Neural crest cell (in vitro differentiated cells): ENCODE measurements around the gene PCBP3. TPM values are rescaled to one million over a fixed set of nuclear protein-coding genes. Genes with fewer than 3 reads are reported as not detected.

Source experiments
- DNase-seq: peaks from one replicate; pipeline ENCODE4 v3.0.0; 2021; ENCODE audit warnings: low read depth, mixed read lengths, low spot score
- H3K27ac Mint-ChIP-seq: one replicate; pipeline ENCODE4 v1.8.0; 2021; ENCODE audit warnings: mild to moderate bottlenecking, mixed read lengths; ENCODE audit not compliant: unreplicated experiment
- H3K27me3 Mint-ChIP-seq: 2 replicates; pipeline ENCODE4 v1.8.0; 2021; ENCODE audit warnings: low read depth, mild to moderate bottlenecking, mixed read lengths
- H3K36me3 Mint-ChIP-seq: 2 replicates; pipeline ENCODE4 v1.8.0; 2021; ENCODE audit warnings: low read depth, mild to moderate bottlenecking, mixed read lengths
- H3K4me1 Mint-ChIP-seq: 2 replicates; pipeline ENCODE4 v1.8.0; 2021; ENCODE audit warnings: mixed read lengths
- H3K4me3 Mint-ChIP-seq: one replicate; pipeline ENCODE4 v1.8.0; 2021; ENCODE audit warnings: mild to moderate bottlenecking, mixed read lengths
- H3K9me3 Mint-ChIP-seq: 2 replicates; pipeline ENCODE4 v1.8.0; 2021; ENCODE audit warnings: mixed read lengths
- total RNA-seq: library from RNA; stranded (reverse); gene quantifications from 2 replicates; pipeline ENCODE4 v1.2.1, GENCODE V29; 2021
- TF ChIP-seq, protein P1 (sequence below): fragments of 200-600 bp; sonication (generic); conservative IDR thresholded peaks from 2 replicates; pipeline ENCODE4 v1.5.0; 2021; ENCODE audit warnings: antibody characterized with exemption, mild to moderate bottlenecking

Gene PCBP3
- total RNA-seq, 1 donor from 2014 or later: 5.1 TPM

DNA sequence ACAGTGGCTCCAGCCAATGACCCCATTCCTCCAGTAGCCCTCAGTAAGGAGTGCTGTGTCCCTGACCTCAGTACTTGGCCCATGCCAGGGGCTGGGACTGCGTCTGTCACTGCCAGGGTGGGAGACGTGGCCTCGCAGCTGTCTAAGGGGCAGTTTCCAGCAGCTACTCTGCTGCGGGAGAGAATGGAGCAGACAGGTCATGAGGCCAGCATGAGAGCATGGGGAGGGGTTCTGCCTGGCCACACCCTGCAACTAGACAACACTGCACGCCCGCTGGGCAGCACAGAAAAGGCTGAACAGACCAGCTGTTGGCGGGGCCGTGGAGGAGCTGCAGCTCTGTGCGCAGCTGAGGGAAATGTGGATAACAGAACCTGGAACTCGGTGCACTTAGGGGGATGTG is 246.4 kb downstream of the PCBP3 start:
- Mint-ChIP-seq H3K4me1 (peaks cover 39% of the 10 kb centered on the region), H3K27ac (no peak overlapping the region), H3K27me3 (peaks cover 14% of the 10 kb centered on the region), H3K4me3 (no peak overlapping the region), H3K36me3 (no peaks in the 10 kb centered on the region), H3K9me3 (no peaks in the 10 kb centered on the region)
- TF ChIP-seq, protein P1, sequence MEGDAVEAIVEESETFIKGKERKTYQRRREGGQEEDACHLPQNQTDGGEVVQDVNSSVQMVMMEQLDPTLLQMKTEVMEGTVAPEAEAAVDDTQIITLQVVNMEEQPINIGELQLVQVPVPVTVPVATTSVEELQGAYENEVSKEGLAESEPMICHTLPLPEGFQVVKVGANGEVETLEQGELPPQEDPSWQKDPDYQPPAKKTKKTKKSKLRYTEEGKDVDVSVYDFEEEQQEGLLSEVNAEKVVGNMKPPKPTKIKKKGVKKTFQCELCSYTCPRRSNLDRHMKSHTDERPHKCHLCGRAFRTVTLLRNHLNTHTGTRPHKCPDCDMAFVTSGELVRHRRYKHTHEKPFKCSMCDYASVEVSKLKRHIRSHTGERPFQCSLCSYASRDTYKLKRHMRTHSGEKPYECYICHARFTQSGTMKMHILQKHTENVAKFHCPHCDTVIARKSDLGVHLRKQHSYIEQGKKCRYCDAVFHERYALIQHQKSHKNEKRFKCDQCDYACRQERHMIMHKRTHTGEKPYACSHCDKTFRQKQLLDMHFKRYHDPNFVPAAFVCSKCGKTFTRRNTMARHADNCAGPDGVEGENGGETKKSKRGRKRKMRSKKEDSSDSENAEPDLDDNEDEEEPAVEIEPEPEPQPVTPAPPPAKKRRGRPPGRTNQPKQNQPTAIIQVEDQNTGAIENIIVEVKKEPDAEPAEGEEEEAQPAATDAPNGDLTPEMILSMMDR: no peak
- no peak for DNase-seq

DNA sequence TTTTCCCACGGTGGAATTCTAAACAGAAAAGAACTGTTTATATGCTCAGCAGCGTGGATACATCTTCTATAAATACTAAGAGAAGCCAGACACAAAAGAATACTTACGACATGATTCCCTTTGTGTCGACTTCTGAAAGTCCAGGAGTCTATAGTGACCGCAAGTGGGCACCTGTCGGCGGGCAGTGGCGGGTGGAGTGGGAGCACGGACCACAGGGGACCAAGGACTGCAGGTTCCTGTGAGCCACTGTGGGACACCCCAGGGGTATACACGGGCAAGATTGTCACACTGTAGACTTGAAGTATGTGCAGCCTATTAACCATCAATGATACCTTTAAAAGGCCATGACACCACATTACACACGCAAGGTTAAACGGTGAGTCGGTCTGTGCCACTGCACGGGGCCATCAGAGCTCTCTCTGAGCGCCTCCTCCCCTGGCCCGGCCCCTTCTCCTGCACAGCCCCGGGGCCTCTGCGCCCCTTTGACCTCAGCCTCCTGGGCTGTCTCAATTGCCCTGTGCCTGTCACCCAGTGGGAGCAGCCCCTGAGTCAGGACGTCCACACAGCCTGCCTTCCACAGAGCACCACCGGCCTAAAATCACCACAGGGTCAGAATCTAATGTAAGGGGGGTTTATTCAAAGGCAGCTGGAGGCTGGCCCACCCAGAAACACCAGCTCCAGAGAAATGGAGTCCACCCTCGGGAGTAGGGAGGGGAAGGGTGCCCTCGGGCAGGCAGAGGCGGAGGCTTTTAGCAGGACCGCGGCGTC is 248.0 kb downstream of the PCBP3 start:
- Mint-ChIP-seq H3K27ac (no peak overlapping the region), H3K36me3 (no peaks in the 10 kb centered on the region), H3K9me3 (no peaks in the 10 kb centered on the region), H3K4me1 (peaks cover 44% of the 10 kb centered on the region), H3K27me3 (peaks cover 14% of the 10 kb centered on the region), H3K4me3 (no peak overlapping the region)
- TF ChIP-seq, protein P1: no peak
- DNase-seq: no peak

DNA sequence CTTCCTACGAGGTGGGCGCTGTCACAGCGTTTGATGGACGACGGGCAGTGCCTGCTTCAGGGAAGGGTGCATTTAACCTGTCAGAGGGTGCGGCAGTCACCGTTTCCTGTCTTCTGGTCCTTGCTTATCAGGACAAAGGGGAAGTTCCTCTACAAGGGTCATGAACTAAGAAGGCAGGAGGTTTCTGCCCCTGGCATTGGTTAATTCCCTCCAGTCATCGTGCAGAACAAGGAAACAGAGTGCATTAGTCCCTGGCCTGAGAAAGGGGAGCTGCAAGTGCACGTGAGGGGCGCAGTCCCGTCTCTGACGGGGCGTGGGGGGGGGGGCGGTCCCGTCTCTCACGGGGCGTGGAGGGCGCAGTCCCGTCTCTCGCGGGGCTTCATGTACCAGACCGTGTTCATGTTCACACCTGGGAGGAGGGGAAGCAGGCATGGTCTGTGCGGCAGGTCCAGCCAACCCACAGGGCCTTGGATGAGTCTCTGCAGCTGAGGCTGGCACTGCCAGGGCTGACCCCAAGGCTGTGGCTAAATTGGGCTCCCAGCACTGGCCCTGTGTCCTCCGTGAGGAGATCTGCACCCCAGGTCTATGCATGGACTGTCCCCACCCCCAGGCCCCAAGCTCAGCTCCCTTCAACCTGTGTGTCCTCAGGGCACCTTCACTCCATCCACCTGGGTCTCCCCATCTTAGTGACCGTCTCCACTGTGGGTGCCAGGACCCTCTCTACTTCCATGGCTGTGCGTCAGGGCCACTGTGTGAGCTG is 248.8 kb downstream of the PCBP3 start:
- no peaks in the 10 kb centered on the region for H3K36me3 Mint-ChIP-seq
- no peak overlapping the region for H3K27ac Mint-ChIP-seq
- no peak overlapping the region for H3K4me3 Mint-ChIP-seq
- DNase-seq: no peak
- no peaks in the 10 kb centered on the region for H3K9me3 Mint-ChIP-seq
- H3K27me3 Mint-ChIP-seq: peaks cover 14% of the 10 kb centered on the region
- TF ChIP-seq, protein P1: no peak
- peaks cover 44% of the 10 kb centered on the region for H3K4me1 Mint-ChIP-seq

DNA sequence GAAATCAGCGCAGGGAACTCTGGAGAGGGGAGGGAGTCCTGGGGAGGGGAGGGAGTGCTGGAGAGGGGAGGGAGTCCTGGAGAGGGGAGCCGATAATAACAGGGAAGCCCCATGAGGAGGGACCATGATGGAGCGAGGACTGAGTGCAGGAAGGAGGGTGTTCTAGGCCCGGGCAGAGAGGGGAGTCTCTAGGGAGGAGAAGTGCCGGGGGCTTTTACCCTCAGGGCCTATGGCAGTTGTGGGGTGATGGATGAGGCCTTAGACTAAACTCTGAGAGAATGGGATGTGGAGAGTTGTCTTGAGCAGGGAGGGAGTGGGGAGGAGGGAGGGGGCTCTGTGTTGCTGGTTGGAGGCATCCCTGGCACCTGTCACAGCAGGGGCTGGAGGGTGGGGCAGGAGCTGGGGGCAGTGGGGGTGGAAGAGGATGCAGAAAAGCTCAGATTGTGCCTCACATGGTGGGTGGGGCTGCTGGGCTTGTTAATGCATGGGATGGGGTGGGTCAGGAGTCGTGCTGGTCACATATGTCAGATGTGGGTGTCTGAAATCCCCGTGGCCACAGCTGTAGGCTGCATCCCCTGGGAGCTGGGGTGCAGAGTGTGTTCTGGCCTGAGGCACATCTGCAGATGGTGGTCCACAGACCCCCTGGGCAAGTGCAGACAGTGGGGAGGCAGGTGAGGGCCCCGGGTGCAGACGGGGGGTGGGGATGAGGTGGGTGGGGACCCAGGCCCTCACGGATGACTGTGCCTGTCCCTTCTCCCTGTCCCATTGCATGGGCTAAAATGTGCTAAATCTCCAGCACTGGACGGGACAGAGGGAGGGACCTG is 249.6 kb downstream of the PCBP3 start:
- Mint-ChIP-seq H3K4me1 (peaks cover 44% of the 10 kb centered on the region), H3K27me3 (peaks cover 14% of the 10 kb centered on the region), H3K36me3 (no peaks in the 10 kb centered on the region), H3K9me3 (no peaks in the 10 kb centered on the region), H3K27ac (no peak overlapping the region), H3K4me3 (no peak overlapping the region)
- TF ChIP-seq, protein P1: no peak
- no peak for DNase-seq

DNA sequence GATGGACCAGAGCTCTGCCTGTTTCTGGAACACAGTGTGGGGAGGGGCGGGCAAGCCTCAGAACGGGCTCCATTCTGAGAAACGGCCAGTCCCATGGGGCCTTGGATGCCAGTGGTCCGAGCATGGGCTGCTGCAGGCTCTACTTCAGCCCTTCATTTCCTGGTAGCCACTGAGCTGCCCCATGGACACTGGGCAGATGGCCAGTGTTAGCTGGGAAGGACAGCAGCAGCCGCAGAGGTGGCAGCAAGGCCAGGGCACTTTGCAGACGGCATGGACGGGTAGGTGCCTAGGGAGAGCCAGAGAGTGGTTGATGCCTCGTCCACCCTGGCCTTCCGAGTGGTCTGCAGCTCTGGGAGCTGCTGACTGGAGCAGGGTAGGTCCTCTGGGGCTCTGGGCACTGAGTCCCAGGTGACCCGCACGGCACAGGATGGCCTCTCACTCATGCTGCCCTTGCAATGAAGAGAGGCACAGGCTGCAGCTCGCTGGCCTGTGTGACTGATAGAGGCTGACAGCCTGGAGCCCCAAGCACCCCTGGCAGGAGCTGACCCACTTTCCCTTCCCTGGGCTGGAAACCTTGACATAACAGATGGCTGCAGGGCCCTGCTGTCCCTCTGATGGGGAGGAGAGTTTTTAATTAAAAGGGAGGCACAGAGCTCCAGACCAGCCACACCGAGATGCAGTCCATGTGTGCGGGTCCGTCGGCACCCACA is 250.4 kb downstream of the PCBP3 start:
- Mint-ChIP-seq H3K4me3 (no peak overlapping the region), H3K36me3 (no peaks in the 10 kb centered on the region), H3K9me3 (no peaks in the 10 kb centered on the region), H3K27ac (no peak overlapping the region), H3K4me1 (peaks cover 42% of the 10 kb centered on the region), H3K27me3 (peaks cover 14% of the 10 kb centered on the region)
- no peak for DNase-seq
- TF ChIP-seq, protein P1: no peak
